IPS-18a (cell line): ENCODE measurements around the gene SLC16A5.

Experiments
- H3K27ac ChIP-seq: one replicate; pipeline ENCODE4 v1.5.1; 2013; ENCODE audit warnings: low read length
- H3K27me3 ChIP-seq: one replicate; pipeline ENCODE4 v1.6.1; 2013; ENCODE audit warnings: mild to moderate bottlenecking, low read length; ENCODE audit not compliant: control insufficient read depth, insufficient read depth
- H3K36me3 ChIP-seq: one replicate; pipeline ENCODE4 v1.6.1; 2013; ENCODE audit warnings: low read depth, low read length; ENCODE audit not compliant: control insufficient read depth
- H3K4me1 ChIP-seq: one replicate; pipeline ENCODE4 v1.6.1; 2013; ENCODE audit warnings: low read depth, low read length; ENCODE audit not compliant: control insufficient read depth
- H3K4me3 ChIP-seq: one replicate; pipeline ENCODE4 v1.5.1; 2013; ENCODE audit warnings: low read length
- H3K9ac ChIP-seq: one replicate; pipeline ENCODE4 v1.6.1; 2013; ENCODE audit warnings: mild to moderate bottlenecking, low read length, moderate library complexity
- H3K9me3 ChIP-seq: one replicate; pipeline ENCODE4 v1.6.1; 2013; ENCODE audit warnings: low read depth, low read length; ENCODE audit not compliant: control insufficient read depth

The SLC16A5 gene

DNA sequence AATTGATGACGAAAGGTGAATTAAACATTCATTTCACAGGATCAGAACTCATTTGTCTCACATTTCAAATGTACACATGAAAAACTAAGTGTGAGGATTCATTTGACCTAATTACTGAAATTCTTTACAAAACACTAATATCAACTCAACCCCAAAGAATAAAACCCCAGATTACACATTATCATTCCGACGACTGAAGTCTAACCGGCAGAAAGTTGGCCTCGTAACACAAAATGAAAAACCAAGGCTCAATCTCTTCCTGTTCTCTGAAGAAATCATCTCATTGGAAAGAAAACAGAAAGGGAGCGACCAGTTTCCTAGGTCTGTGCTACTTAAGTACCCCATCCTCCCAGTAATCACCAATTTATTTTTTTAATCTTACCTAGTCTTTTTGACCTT, 64.8 kb downstream of the SLC16A5 start:
- H3K27ac ChIP-seq, result peak overlapping the region; percentile 93

DNA sequence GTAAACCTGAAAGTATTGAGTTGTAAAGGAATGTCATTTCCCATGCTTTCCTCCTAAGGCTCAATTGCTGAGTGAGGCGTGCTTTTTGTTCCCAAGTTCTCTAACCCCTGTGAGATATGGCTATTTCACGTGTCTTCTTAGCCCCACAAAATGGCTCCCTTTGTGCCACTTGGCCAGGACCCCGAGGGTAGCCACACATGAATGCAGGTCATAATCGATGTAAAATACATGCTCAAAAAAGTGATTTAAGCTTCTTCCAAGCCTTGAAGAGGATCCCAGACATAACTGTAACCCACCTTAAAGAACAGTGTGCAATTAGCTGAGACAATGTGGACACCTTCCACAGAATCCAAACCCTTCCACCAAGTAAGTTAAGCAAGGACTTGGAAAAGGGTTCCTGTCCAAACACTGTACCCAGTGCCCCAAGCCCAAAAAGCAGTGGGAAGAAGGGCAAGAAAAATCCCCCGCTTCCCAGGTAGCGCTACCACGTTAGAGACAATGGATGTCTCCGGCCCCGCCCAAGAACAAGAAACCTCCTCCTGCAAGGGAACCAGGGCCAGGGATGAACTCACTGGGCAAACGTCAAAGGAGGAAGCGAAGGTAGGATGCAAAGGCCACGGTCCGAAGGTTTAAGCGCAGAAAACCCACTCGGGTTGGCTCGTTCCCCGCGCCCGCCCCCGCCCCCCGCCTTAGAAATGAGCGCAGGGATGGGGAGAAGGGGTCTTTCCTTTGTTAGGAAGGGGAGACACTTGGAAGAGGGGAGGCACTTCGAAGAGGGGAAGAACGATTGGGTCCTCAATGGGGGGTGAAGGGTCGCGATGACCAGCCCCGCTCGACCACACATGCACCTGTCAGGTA, 65.4 kb downstream of the SLC16A5 start:
- Histone ChIP-seq H3K4me3 (peak overlapping the region; percentile 88), H3K36me3 (peaks cover 8% of the 10 kb centered on the region), H3K9ac (peak overlapping the region; percentile 86), H3K9me3 (no peaks in the 10 kb centered on the region), H3K4me1 (peaks cover 18% of the 10 kb centered on the region), H3K27me3 (no peaks in the 10 kb centered on the region), H3K27ac (peak overlapping the region; percentile 93)

More for the DNA sequence above, 64.8 kb downstream of the SLC16A5 start:
- Histone ChIP-seq H3K9me3 (no peaks in the 10 kb centered on the region), H3K4me1 (peaks cover 18% of the 10 kb centered on the region), H3K9ac (peak overlapping the region; percentile 86), H3K36me3 (peaks cover 14% of the 10 kb centered on the region), H3K27me3 (no peaks in the 10 kb centered on the region), H3K4me3 (peak overlapping the region; percentile 88)

DNA sequence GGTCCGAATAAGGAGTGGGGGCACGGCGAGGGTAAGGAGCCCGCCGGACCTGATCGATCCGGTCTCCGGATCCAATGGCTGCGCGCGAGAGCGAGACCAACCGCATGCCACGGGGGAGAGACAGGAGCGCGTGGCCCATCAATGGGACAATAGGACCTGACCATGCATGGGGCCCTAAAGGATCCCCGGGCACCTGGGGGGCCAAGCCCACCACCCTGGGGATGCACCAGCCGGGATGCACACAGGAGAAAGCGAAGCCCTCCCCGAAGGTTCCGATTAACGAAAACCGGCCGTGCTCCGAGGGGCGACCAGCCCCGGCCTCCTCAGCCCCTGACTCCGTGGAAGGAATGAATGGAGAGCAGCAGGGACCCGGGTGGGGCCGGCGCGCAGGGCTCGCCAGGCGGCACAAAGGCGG, 66.0 kb downstream of the SLC16A5 start:
- Histone ChIP-seq H3K9me3 (no peaks in the 10 kb centered on the region), H3K9ac (peak overlapping the region; percentile 86), H3K4me1 (peaks cover 18% of the 10 kb centered on the region), H3K27me3 (no peaks in the 10 kb centered on the region), H3K4me3 (peak overlapping the region; percentile 88), H3K27ac (peak overlapping the region; percentile 22), H3K36me3 (peaks cover 2% of the 10 kb centered on the region)

DNA sequence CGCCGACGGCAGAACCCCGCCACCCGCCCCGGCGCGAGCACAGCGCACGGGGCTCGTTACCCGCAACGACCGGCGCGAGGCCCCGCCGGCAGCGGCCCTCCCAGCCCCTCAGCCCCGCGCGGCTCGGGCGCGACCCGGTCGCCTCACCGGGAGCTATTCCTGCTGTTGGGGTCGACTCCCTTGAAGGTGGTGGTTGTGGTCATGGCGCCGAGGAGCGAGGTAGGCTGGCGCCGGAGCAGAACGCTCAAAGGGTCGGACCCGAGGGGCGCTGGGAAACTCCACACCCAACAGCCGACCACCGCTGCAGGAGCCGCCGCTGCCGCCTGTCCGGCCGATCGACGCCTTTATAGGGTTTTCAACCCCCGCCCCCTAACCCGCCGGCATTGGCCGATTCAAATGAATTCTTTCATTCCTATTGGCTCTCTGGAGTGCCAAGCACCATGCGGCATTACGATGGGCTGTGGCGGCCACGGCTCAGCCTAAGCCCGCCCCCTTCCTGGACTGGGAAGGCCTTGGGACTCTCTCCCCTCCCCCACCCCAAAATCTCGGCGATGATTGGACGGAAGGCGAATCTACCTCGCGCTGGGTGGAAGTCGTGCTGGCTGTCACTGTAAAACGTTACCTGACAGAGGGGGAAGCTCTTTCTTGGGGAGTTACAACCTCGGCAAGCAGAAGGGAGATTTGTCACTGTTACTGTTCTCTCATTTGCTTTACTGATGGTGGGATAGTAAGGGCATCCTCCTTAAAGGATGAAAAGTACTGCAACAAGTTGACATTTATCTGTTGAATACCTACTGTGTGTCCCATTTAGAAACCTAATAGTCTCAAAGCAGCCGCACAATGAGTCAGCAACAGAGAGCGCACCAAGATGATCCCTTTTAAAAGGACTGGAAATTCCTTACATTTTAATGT, 66.7 kb downstream of the SLC16A5 start, which contains the start of gene JPT1:
JPT1 (minus strand) TSS at position 318 of the 912 bp plus-strand sequence; CDS start at position 203, 115 bp downstream.
- no peaks in the 10 kb centered on the region for H3K36me3 ChIP-seq
- peaks cover 18% of the 10 kb centered on the region for H3K4me1 ChIP-seq
- H3K4me3 ChIP-seq, result peak within 1 kb of the TSS; percentile 88
- peak within 1 kb of the TSS; percentile 22 for H3K27ac ChIP-seq
- H3K27me3 ChIP-seq, result no peaks in the 10 kb centered on the region
- H3K9me3 ChIP-seq, result no peaks in the 10 kb centered on the region
- H3K9ac ChIP-seq, result peak within 1 kb of the TSS; percentile 86

- peaks cover 18% of the 10 kb centered on the region for H3K4me1 ChIP-seq
- peak overlapping the region; percentile 42 for H3K4me3 ChIP-seq
- H3K9me3 ChIP-seq, result no peaks in the 10 kb centered on the region
- H3K27ac ChIP-seq, result no peak overlapping the region
- no peaks in the 10 kb centered on the region for H3K27me3 ChIP-seq
- H3K9ac ChIP-seq, result peak overlapping the region; percentile 2
- no peaks in the 10 kb centered on the region for H3K36me3 ChIP-seq
Measured at GRCh38 chr17:75155191-75155601, 67.4 kb downstream of the SLC16A5 start.
